Naive thymus-derived CD4-positive, alpha-beta T cell (primary cell): ENCODE results near the gene OR2T27. TPM values are rescaled to one million over a fixed set of nuclear protein-coding genes. Genes with fewer than 3 reads are reported as not detected.
"Not testable (repeated sequence)": the region's sequence is repeated elsewhere in the genome, so short reads cannot be mapped to it uniquely, and the experiment has no call there.

Source experiments
- ATAC-seq: fragments of 150-1000 bp; cut with Tn5 transposase; 2 replicates; pipeline ENCODE4 v1.10.0; 2021; ENCODE audit warnings: mild to moderate bottlenecking, moderate library complexity
- CTCF ChIA-PET: fragments of 350-600 bp; sonication (Branson Sonifier 250); formaldehyde crosslinking; loops from one replicate; lab custom pipeline; 2021; ENCODE audit warnings: antibody characterized with exemption; lab: Charles Lee
- POLR2A ChIA-PET: fragments of 350-600 bp; sonication (Branson Sonifier 250); formaldehyde crosslinking; loops from one replicate; lab custom pipeline; 2021; ENCODE audit warnings: antibody characterized with exemption, inconsistent platforms; lab: Charles Lee
- DNase-seq, 9 donors: peaks; one replicate each; pipeline versions ENCODE4 v3.0.0 to v3.0.0-alpha.2; 2020 to 2022; ENCODE audit warnings: mixed read lengths in 1 of 9
- H3K27ac ChIP-seq: one replicate; pipeline ENCODE4 v1.7.0; 2013; ENCODE audit warnings: mild to moderate bottlenecking, low read depth, low read length, moderate library complexity
- H3K27me3 ChIP-seq, 2 donors: one replicate each; pipeline ENCODE4 v1.7.0; 2013; ENCODE audit warnings: low read length in 2 of 2, mild to moderate bottlenecking in 2 of 2, moderate library complexity in 2 of 2; ENCODE audit not compliant: control insufficient read depth in 2 of 2, insufficient read depth in 2 of 2
- H3K36me3 ChIP-seq, 3 experiments: 1 replicate in 2 of 3; 2 replicates in 1 of 3; pipeline ENCODE4 v1.7.0; 2013; ENCODE audit warnings: low read length in 3 of 3, mild to moderate bottlenecking in 3 of 3, moderate library complexity in 1 of 3; ENCODE audit not compliant: insufficient read depth in 3 of 3, control insufficient read depth in 2 of 3
- H3K4me1 ChIP-seq, 2 donors: one replicate each; pipeline ENCODE4 v1.7.0; 2013; ENCODE audit warnings: low read length in 2 of 2, mild to moderate bottlenecking in 2 of 2, moderate library complexity in 1 of 2; ENCODE audit not compliant: control insufficient read depth in 2 of 2, insufficient read depth in 2 of 2
- H3K4me3 ChIP-seq: 2 replicates; pipeline ENCODE4 v1.7.0; 2013; ENCODE audit warnings: mild to moderate bottlenecking, low read length
- H3K9me3 ChIP-seq, 3 experiments: 1 replicate in 2 of 3; 2 replicates in 1 of 3; pipeline ENCODE4 v1.7.0; 2013; ENCODE audit warnings: low read length in 3 of 3; ENCODE audit not compliant: control insufficient read depth in 2 of 3
- H3K27ac Mint-ChIP-seq, 9 donors: one replicate each; pipeline ENCODE4 v1.8.0; 2020 to 2022; ENCODE audit warnings: mixed read lengths in 9 of 9, mild to moderate bottlenecking in 8 of 9, moderate library complexity in 5 of 9, inconsistent platforms in 2 of 9
- H3K27me3 Mint-ChIP-seq, 5 donors: one replicate each; pipeline ENCODE4 v1.8.0; 2021 to 2022; ENCODE audit warnings: mixed read lengths in 5 of 5, mild to moderate bottlenecking in 1 of 5
- H3K36me3 Mint-ChIP-seq, 5 donors: one replicate each; pipeline ENCODE4 v1.8.0; 2020 to 2022; ENCODE audit warnings: mixed read lengths in 5 of 5, mild to moderate bottlenecking in 3 of 5, inconsistent platforms in 1 of 5
- H3K4me1 Mint-ChIP-seq, 7 donors: one replicate each; pipeline ENCODE4 v1.8.0; 2020 to 2022; ENCODE audit warnings: mixed read lengths in 7 of 7, mild to moderate bottlenecking in 3 of 7, inconsistent platforms in 1 of 7
- H3K4me3 Mint-ChIP-seq, 10 donors: one replicate each; pipeline ENCODE4 v1.8.0; 2020 to 2022; ENCODE audit warnings: mild to moderate bottlenecking in 10 of 10, mixed read lengths in 10 of 10, moderate library complexity in 6 of 10, inconsistent platforms in 2 of 10
- H3K9me3 Mint-ChIP-seq, 11 donors: one replicate each; pipeline ENCODE4 v1.8.0; 2020 to 2022; ENCODE audit warnings: mixed read lengths in 11 of 11, mild to moderate bottlenecking in 4 of 11, inconsistent platforms in 1 of 11, moderate library complexity in 1 of 11
- intact Hi-C, 2 donors: fragments of 100-400 bp; cut with micrococcal nuclease; formaldehyde crosslinking; loops; one replicate each; pipeline ENCODE4 v1.15.1; 2023
- polyA plus RNA-seq, 2 donors: library from polyadenylated mRNA; unstranded; fragments of 300-500 nt; fragmentation: Illumina TruSeq; gene quantifications; one replicate each; pipeline ENCODE4 v1.2.3, GENCODE V29; 2021
- total RNA-seq, 6 experiments: library from RNA in 5 of 6; stranded (reverse) in 5 of 6; gene quantifications; 1 replicate in 5 of 6; 2 replicates in 1 of 6; pipeline ENCODE4 v1.2.3 and lab custom pipeline; 2021 to 2026

OR2T27 gene
- total and polyA plus RNA-seq, 7 experiments from 2014 or later, result not detected

DNA sequence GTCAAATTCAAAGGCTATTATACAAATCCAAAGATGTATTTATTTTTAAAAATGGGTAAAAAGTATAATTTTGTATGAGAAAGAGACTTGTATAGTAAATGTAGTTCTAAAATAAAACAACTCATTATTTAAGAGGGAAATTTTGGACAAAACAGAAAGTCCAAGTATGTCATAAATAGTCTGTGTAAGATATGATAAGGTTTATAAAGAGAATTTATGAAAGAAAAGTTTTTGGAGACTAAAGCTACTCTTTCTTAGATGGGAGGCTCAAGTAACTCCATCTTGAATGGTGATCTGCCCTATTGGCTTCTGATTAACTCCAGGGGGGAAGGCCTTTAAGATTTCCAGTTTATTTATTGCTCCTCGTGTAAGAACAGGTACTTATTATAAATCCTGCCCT is 14.7 kb upstream of the OR2T27 start:
- no peak overlapping the region for H3K4me3 ChIP-seq

DNA sequence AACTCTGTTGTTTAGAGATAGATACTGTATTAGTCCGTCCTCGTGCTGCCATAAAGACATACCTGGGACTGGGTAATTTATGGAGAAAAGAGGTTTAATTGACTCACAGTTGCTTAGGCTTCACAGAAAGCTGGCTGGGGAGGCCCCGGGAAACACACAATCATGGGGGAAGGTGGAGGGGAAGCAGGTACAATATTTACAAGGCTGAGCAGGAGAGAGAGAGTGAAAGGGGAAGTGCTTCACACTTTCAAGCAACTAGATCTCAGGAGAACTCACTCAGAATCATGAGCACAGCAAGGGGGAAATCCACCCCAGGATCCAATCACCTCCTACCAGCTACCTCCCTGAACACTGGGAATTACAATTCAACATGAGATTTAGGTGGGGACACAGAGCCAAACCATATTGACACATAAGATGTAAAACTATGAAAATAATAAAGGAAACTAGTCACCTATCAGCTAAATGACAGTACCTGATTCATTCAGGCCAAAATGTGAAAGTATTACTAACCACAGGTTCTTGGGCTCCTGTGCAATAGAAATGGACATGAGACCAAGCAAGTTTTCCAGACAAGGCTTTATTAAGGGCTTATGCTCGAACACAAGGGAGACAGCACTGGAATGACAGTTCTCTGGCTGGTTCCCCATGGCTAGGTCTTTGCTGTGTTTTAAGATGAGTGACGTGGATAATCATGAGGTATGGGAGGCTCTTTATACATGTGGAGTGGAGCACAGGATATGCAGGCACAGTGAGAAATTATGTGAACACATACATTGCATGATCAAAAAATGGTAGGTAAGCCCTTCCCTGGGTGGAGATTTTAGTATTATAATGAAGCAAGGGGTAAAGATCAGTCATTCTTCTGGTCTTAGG is 8.4 kb upstream of the OR2T27 start:
- H3K4me1 Mint-ChIP-seq, POLR2A ChIA-PET, H3K27ac ChIP-seq, H3K27me3 ChIP-seq, H3K9me3 ChIP-seq, H3K36me3 ChIP-seq, H3K36me3 Mint-ChIP-seq, intact Hi-C loops, DNase-seq, H3K9me3 Mint-ChIP-seq, H3K4me1 ChIP-seq, CTCF ChIA-PET, H3K4me3 ChIP-seq, H3K4me3 Mint-ChIP-seq, H3K27me3 Mint-ChIP-seq: not testable (repeated sequence)
- peak overlapping the region in 2 of 9 donors; percentile 57 to 80 for H3K27ac Mint-ChIP-seq
- peak; percentile 52 for ATAC-seq

More for the DNA sequence above, 14.7 kb upstream of the OR2T27 start:
- Mint-ChIP-seq H3K27me3 (peaks cover 0 to 7% (median 0%) of the 10 kb centered on the region in 5 donors), H3K4me3 (no peak overlapping the region), H3K4me1 (no peaks in the 10 kb centered on the region), H3K9me3 (peaks cover 0 to 8% (median 4%) of the 10 kb centered on the region in 11 donors), H3K36me3 (peaks cover 0 to 4% (median 0%) of the 10 kb centered on the region in 5 donors), H3K27ac (no peak overlapping the region)
- ChIA-PET POLR2A (no interaction called here), CTCF (no interaction called here)
- ATAC-seq, result no peak
- H3K9me3 ChIP-seq, result no peaks in the 10 kb centered on the region
- H3K27me3 ChIP-seq, result no peaks in the 10 kb centered on the region
- H3K36me3 ChIP-seq, result no peaks in the 10 kb centered on the region
- H3K4me1 ChIP-seq, result no peaks in the 10 kb centered on the region
- no peak overlapping the region for H3K27ac ChIP-seq
- intact Hi-C loops, result no loop called here
- no peak for DNase-seq

DNA sequence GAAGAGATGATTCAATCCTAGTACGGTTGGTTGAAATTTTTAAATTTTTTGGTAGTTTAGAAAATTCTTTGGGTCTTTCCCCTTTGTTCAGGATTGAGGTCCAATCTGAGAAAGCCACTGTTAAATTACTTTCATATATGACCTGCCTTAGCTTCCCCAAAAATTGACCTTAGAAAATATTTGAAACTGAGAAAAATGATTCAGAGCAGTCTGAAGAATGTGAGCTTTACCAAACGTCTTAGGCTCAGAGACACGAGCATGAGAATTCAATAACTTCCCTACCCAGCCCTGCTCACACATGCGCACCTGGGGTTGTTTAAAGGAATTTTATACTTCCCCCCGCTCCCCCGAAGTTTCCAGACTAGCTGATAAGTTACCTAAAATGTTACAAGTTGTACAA is 1.5 kb upstream of the OR2T27 start:
- H3K4me1 Mint-ChIP-seq, ATAC-seq, H3K4me3 ChIP-seq, H3K9me3 Mint-ChIP-seq, DNase-seq, POLR2A ChIA-PET, H3K9me3 ChIP-seq, H3K27ac ChIP-seq, H3K36me3 Mint-ChIP-seq, H3K27me3 Mint-ChIP-seq, H3K36me3 ChIP-seq, CTCF ChIA-PET, H3K27ac Mint-ChIP-seq, H3K27me3 ChIP-seq, H3K4me3 Mint-ChIP-seq, H3K4me1 ChIP-seq, intact Hi-C loops: not testable (repeated sequence)

DNA sequence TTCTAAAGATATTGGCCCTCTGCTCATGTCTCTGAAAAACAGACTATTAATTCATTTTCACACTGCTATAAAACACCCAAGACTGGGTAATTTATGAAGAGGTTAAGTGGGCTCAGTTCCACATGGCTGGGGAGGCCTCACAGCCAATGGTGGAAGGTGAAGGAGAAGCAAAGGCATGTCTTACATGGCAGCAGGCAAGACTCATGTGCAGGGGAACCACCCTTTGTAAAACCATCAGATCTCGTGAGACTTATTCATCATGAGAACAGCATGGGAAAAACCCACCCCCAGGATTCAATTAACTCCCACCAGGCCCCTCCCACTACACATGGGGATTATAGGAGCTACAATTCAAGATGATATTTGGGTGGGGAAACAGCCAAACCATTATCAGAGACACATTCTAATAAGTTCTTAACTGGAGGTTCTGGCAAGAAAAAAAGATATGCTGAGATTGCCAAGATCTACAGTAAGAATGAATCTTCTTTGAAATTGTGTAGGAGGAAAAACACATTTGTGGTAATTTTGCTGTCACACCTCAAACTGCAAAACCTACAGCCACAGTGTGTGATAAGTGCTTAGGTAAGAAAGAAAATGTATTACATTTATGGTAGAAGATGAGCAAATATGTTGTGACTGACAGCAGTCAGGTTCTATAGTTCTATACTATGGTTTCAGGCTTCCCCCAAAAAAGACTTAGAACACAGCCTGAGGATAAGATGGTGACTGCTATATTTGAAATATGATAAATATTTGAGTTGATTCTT is 6.4 kb downstream of the OR2T27 start:
- POLR2A ChIA-PET, H3K36me3 Mint-ChIP-seq: not testable (repeated sequence)

DNA sequence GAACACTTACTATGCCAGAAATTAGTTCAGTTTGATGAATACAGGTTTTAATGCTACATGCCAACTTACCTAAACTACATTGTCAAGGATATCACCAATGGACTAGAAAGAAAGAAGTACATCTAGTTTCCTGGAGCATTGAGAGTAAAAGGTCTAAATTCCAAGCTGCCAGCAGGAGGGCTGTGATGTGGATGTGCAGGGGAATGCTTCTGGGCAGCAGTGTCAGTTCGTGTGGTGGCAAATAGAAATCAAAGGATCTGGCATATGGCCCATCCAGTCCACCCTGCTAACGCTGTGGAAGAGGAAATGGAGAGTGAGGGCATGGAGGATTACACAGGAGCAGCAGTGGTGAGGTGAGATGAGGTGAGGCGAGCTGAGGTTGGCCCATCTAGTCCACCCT is 10.2 kb downstream of the OR2T27 start, which contains the start of gene OR2T35:
Gene OR2T35 (minus strand): TSS at position 101 of the 400 bp plus-strand sequence. CDS start 6,020 bp downstream, outside the sequence.
- H3K27me3 Mint-ChIP-seq, H3K4me3 ChIP-seq, POLR2A ChIA-PET, CTCF ChIA-PET, H3K4me3 Mint-ChIP-seq, H3K36me3 ChIP-seq, H3K27ac ChIP-seq, H3K4me1 ChIP-seq, H3K4me1 Mint-ChIP-seq, H3K27ac Mint-ChIP-seq, H3K9me3 Mint-ChIP-seq, DNase-seq, H3K36me3 Mint-ChIP-seq, H3K27me3 ChIP-seq, H3K9me3 ChIP-seq, ATAC-seq: not testable (repeated sequence)
- intact Hi-C loops, result loop anchor here in 1 of 2 donors (5.0 kb wide), 1 partner anchor 203 kb away; no protein-coding TSS in a partner anchor

More for the DNA sequence above, 6.4 kb downstream of the OR2T27 start:
- CTCF ChIA-PET, H3K27me3 ChIP-seq, H3K27me3 Mint-ChIP-seq, H3K4me1 Mint-ChIP-seq, H3K36me3 ChIP-seq, H3K4me1 ChIP-seq, H3K9me3 Mint-ChIP-seq, H3K4me3 ChIP-seq, ATAC-seq, DNase-seq, H3K27ac ChIP-seq, H3K9me3 ChIP-seq, H3K27ac Mint-ChIP-seq, H3K4me3 Mint-ChIP-seq: not testable (repeated sequence)
- intact Hi-C loops, result loop anchor here in 1 of 2 donors (5.0 kb wide), 1 partner anchor 207 kb away; no protein-coding TSS in a partner anchor

DNA sequence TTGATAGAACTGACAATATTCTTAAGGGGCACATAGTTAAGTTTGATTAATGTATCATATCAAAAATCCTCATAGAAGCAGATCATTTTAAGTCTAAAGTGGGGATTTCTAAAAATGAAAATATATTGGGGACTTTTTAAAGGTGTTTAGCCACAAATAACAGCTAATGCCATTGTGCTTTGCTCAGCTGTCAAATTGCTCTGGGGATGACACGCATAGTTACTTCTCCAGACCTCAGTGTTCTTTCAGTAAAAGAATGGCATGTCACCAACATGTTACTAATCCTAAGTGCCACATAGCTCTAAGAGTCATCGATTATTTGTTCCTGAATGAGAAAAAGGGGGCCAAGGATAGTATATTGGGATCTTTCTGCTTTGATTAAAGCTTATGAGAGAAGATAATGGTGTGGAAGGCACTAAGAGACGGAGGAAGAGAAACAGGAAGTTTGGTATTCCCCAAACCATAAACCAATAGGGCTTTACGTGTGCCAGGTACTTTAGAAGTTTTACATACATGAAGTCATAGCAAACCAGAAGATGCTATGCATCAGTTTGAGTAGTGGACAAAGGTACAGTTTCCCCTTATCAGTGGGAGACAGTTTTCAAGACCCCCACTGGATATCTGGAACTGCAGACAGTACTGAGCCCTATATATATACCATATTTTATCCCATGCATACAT is 12.2 kb downstream of the OR2T27 start:
- CTCF ChIA-PET, H3K4me3 Mint-ChIP-seq, H3K4me3 ChIP-seq, H3K9me3 Mint-ChIP-seq, H3K4me1 Mint-ChIP-seq, DNase-seq, H3K27ac Mint-ChIP-seq, H3K27me3 Mint-ChIP-seq, H3K27ac ChIP-seq, POLR2A ChIA-PET, H3K36me3 Mint-ChIP-seq, H3K27me3 ChIP-seq, H3K9me3 ChIP-seq, intact Hi-C loops, H3K4me1 ChIP-seq, H3K36me3 ChIP-seq: not testable (repeated sequence)
- peak; percentile 31 for ATAC-seq
